DND-41 (cell line): Measurements from ENCODE around the gene LIN7B.

Experiments used
- ATAC-seq: fragments of 200-7000 bp; cut with Tn5 transposase; 3 replicates; pipeline ENCODE4 v1.9.1; 2021; ENCODE audit warnings: low read depth; ENCODE audit not compliant: insufficient read depth
- DNase-seq: peaks from one replicate; pipeline ENCODE4 v3.0.0-alpha.2; 2020
- H2AFZ ChIP-seq: 2 replicates; pipeline ENCODE4 v1.6.0; 2012; ENCODE audit warnings: low read depth, low read length
- H3K27ac ChIP-seq: 2 replicates; pipeline ENCODE4 v1.5.1; 2012; ENCODE audit warnings: low read length, inconsistent platforms
- H3K27me3 ChIP-seq: fragments of 200-600 bp; sonication (generic); 2 replicates; pipeline ENCODE4 v1.6.0; 2012; ENCODE audit warnings: low read length, mild to moderate bottlenecking, inconsistent platforms; ENCODE audit not compliant: insufficient read depth, poor library complexity
- H3K36me3 ChIP-seq: 2 replicates; pipeline ENCODE4 v1.5.1; 2012; ENCODE audit warnings: low read length, inconsistent platforms; ENCODE audit not compliant: insufficient read depth
- H3K4me1 ChIP-seq: 2 replicates; pipeline ENCODE4 v1.5.1; 2012; ENCODE audit warnings: mild to moderate bottlenecking, low read length; ENCODE audit not compliant: insufficient read depth
- H3K4me2 ChIP-seq: 2 replicates; pipeline ENCODE4 v1.6.0; 2012; ENCODE audit warnings: mild to moderate bottlenecking, moderate library complexity, low read length, inconsistent platforms; ENCODE audit not compliant: insufficient read depth
- H3K4me3 ChIP-seq, 2 experiments: fragments of 200-600 bp in 1 of 2; shearing (Covaris generic) in 1 of 2; 2 replicates each; pipeline ENCODE4 v1.5.1; 2012 to 2016; ENCODE audit warnings: inconsistent platforms in 2 of 2, low read length in 2 of 2, mild to moderate bottlenecking in 2 of 2, low read depth in 1 of 2, moderate library complexity in 1 of 2
- H3K79me2 ChIP-seq: 2 replicates; pipeline ENCODE4 v1.6.0; 2012; ENCODE audit warnings: low read length, inconsistent platforms; ENCODE audit not compliant: insufficient read depth
- H3K9ac ChIP-seq: 2 replicates; pipeline ENCODE4 v1.6.0; 2012; ENCODE audit warnings: low read depth, mild to moderate bottlenecking, inconsistent platforms, low read length, moderate library complexity
- H3K9me3 ChIP-seq: 2 replicates; pipeline ENCODE4 v1.5.1; 2012; ENCODE audit warnings: low read length, moderate library complexity, mild to moderate bottlenecking, inconsistent platforms; ENCODE audit not compliant: insufficient read depth, severe bottlenecking
- H4K20me1 ChIP-seq: 2 replicates; pipeline ENCODE4 v1.6.0; 2012; ENCODE audit warnings: low read length; ENCODE audit not compliant: insufficient read depth
- CTCF ChIP-seq: IDR thresholded peaks from 2 replicates; pipeline ENCODE4 v1.5.1; 2012; ENCODE audit warnings: borderline replicate concordance, low read length, moderate library complexity, mild to moderate bottlenecking; ENCODE audit not compliant: poor library complexity, severe bottlenecking; ENCODE audit errors: extremely low read depth
- EZH2 ChIP-seq: IDR thresholded peaks from 3 replicates; pipeline ENCODE4 v1.6.1; 2012; ENCODE audit warnings: borderline replicate concordance, low read depth, mild to moderate bottlenecking, moderate library complexity, low read length, inconsistent platforms; ENCODE audit not compliant: severe bottlenecking

LIN7B gene

GRCh38 chr19:49118565-49119410 lies 4.6 kb downstream of the LIN7B start, which contains the start of gene C19orf73:
C19orf73 (minus strand) TSS chr19:49119143; CDS start chr19:49119022, 121 bp downstream.
- Histone ChIP-seq H3K4me2 (peak within 1 kb of the TSS; percentile 94), H3K9me3 (no peaks in the 10 kb centered on the region), H3K4me3 (peak within 1 kb of the TSS; percentile 78 to 89), H3K79me2 (peaks cover 22% of the 10 kb centered on the region), H3K27ac (peak within 1 kb of the TSS; percentile 93), H4K20me1 (peaks cover 6% of the 10 kb centered on the region), H3K4me1 (peaks cover 52% of the 10 kb centered on the region), H3K27me3 (no peaks in the 10 kb centered on the region), H2AFZ (peak within 1 kb of the TSS; percentile 90), H3K9ac (peak within 1 kb of the TSS; percentile 84), H3K36me3 (peaks cover 5% of the 10 kb centered on the region)
- peak; percentile 43 for TF ChIP-seq CTCF
- TF ChIP-seq EZH2: no peak
- ATAC-seq: peak; percentile 78
- peak; percentile 95 for DNase-seq

- H2AFZ ChIP-seq: peak within 1 kb of the TSS; percentile 90
- no peak for DNase-seq
- peaks cover 47% of the 10 kb centered on the region for H3K4me1 ChIP-seq
Observed at GRCh38 chr19:49119411-49120324, 5.5 kb downstream of the LIN7B start, which contains the start of gene PPFIA3. PPFIA3 (plus strand) TSS chr19:49119544; CDS start chr19:49127874, 8,330 bp downstream.

GRCh38 chr19:49120325-49120683 lies 6.1 kb downstream of the LIN7B start:
- H3K4me2 ChIP-seq: peak overlapping the region; percentile 94
- H3K9ac ChIP-seq: peak overlapping the region; percentile 84
- peaks cover 22% of the 10 kb centered on the region for H3K79me2 ChIP-seq
- H3K4me3 ChIP-seq: peak overlapping the region in 1 of 2 experiments; percentile 89; a peak in 2 of 4 replicates
- peaks cover 5% of the 10 kb centered on the region for H3K36me3 ChIP-seq
- no peak for TF ChIP-seq CTCF
- no peak for TF ChIP-seq EZH2
- peaks cover 3% of the 10 kb centered on the region for H4K20me1 ChIP-seq
- no peak overlapping the region for H3K27ac ChIP-seq
- no peak overlapping the region for H2AFZ ChIP-seq
- H3K4me1 ChIP-seq: peaks cover 41% of the 10 kb centered on the region
- DNase-seq (no peak), ATAC-seq (no peak)
- H3K27me3 ChIP-seq: no peaks in the 10 kb centered on the region
- no peaks in the 10 kb centered on the region for H3K9me3 ChIP-seq

More at GRCh38 chr19:49119411-49120324, 5.5 kb downstream of the LIN7B start, which contains the start of gene PPFIA3:
- Histone ChIP-seq H3K27ac (peak within 1 kb of the TSS; percentile 93), H4K20me1 (peaks cover 6% of the 10 kb centered on the region), H3K36me3 (peaks cover 5% of the 10 kb centered on the region), H3K27me3 (no peaks in the 10 kb centered on the region), H3K4me2 (peak within 1 kb of the TSS; percentile 94), H3K9me3 (no peaks in the 10 kb centered on the region), H3K79me2 (peaks cover 22% of the 10 kb centered on the region), H3K9ac (peak within 1 kb of the TSS; percentile 84), H3K4me3 (peak within 1 kb of the TSS; percentile 78 to 89)
- ATAC-seq: peak; percentile 4; the same call in 2 of the 3 replicates
- TF ChIP-seq EZH2 (no peak), CTCF (no peak)
